Pancreas (tissue), 10 donors: Measurements from ENCODE around the gene FYCO1. TPM values are rescaled to one million over a fixed set of nuclear protein-coding genes. Genes with fewer than 3 reads are reported as not detected.

Experiments used
- ATAC-seq, 4 donors: fragments of 200-7000 bp; cut with Tn5 transposase; one replicate each; pipeline versions ENCODE4 v1.8.0 to v1.9.1; 2020; ENCODE audit warnings: mild to moderate bottlenecking in 4 of 4, moderate library complexity in 4 of 4
- DNase-seq, 6 donors: peaks; one replicate each; pipeline ENCODE4 v3.0.0-alpha.2; 2020
- FAIRE-seq: peaks from 2 replicates; lab custom pipeline; 2012; peaks lifted over from hg19 to GRCh38; lab: Jason Lieb, UNC
- H3K27ac ChIP-seq, 4 donors: fragments of 200-600 bp; sonication (generic); 1 replicate in 3 of 4; 2 replicates in 1 of 4; pipeline versions ENCODE4 v1.5.0 to v1.8.0; 2020
- H3K27me3 ChIP-seq, 4 donors: fragments of 200-600 bp; one replicate each; pipeline ENCODE4 v1.8.0; 2021
- H3K36me3 ChIP-seq, 3 donors: fragments of 200-600 bp; sonication (generic) in 1 of 3; one replicate each; pipeline versions ENCODE4 v1.5.0 to v1.8.0; 2020 to 2021
- H3K4me1 ChIP-seq, 3 donors: fragments of 200-600 bp; one replicate each; pipeline ENCODE4 v1.8.0; 2021
- H3K4me3 ChIP-seq, 4 donors: fragments of 200-600 bp; sonication (generic) in 2 of 4; one replicate each; pipeline versions ENCODE4 v1.5.0 to v1.8.0; 2020 to 2021
- H3K9me3 ChIP-seq, 4 donors: fragments of 200-600 bp; one replicate each; pipeline ENCODE4 v1.8.0; 2021
- WGBS, 2 donors: extraction: QIAGEN DNeasy Blood & Tissue Kit; methylation state at CpG; one replicate each; pipeline ENCODE4 v1.1.7; 2013; 5-methylcytosine and 5-hydroxymethylcytosine counted together
- intact Hi-C, 3 donors: fragments of 100-400 bp; cut with DNase I; formaldehyde crosslinking; loops; one replicate each; pipeline versions ENCODE4 v1.11.1 to v1.14.2; 2022
- polyA plus RNA-seq, 2 donors: library from polyadenylated mRNA; stranded (reverse); fragments of 200-250 nt; gene quantifications; one replicate each; pipeline ENCODE4 v1.2.3, GENCODE V29; 2013
- total RNA-seq, 6 donors: library from RNA; stranded (reverse); fragmentation: NEBNext Ultra II Directional in 4 of 6; extraction: Animal tissue kit (Norgen Biotek cat#: 25700) in 4 of 6; gene quantifications; one replicate each; pipeline versions ENCODE4 v1.2.1 to v1.2.4, GENCODE V29; 2021 to 2023
- TF ChIP-seq, protein P1 (sequence below), 4 donors: fragments of 200-600 bp; sonication (generic) in 3 of 4; IDR thresholded peaks; one replicate each; pipeline versions ENCODE4 v1.5.0 to v1.8.0; 2021; ENCODE audit warnings: antibody characterized with exemption in 4 of 4
- donor health status: healthy with polysubstance abuse.
- donor health status: DM: no; HTN: no; CAD: no; lungs with moderate emphysema.
- donor health status: DM: no; HTN: no; CAD: no.
- donor health status: control.
- donor health status: control.
- donor health status: Bipolar disorder and iron deficiency.
- donor health status: DM: yes; HTN: yes; CAD: no.
- donor health status: DM: no; HTN: no; CAD: no.
- donor health status: DM: no; HTN: no; CAD: no.
- donor health status: DM: yes; HTN: yes; CAD: no.

The FYCO1 gene
- total and polyA plus RNA-seq, 8 donors = 9.3 to 25.1 (median 15.7) TPM

DNA sequence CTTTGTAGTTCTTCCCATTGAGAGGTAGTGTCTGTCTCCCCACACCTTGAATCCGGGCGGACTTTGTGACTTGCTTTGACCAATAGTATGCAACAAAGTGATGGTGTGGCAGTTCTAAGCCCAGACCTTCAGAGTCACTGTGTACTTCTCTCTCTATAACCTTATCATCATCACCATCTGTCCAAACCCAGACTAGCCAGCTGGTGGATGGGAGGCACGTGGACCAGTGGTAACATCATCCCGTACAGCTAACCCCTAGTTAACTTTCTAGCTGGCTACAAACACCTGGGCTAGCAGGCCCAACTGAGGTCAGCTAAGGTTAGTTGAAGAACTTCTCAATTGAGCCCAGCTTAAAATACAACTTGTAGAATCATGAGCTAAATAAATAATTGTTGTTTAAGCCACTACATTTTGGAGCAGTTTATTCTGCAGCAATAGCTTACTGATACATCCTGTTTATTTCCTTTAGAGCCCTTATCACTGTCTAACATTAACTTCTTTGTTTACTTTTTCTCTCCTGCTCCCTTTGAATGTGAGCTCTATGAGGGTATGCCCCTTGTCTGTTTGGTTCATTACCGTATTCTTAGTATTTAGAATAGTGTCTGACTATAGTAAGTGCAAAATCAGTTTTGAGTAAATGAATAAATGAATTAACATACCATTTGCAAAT lies 120.8 kb downstream of the FYCO1 start:
- 82 to 89% methylated on average over 5 of the region's 5 CpGs for WGBS, 2 donors
- TF ChIP-seq, protein P1, sequence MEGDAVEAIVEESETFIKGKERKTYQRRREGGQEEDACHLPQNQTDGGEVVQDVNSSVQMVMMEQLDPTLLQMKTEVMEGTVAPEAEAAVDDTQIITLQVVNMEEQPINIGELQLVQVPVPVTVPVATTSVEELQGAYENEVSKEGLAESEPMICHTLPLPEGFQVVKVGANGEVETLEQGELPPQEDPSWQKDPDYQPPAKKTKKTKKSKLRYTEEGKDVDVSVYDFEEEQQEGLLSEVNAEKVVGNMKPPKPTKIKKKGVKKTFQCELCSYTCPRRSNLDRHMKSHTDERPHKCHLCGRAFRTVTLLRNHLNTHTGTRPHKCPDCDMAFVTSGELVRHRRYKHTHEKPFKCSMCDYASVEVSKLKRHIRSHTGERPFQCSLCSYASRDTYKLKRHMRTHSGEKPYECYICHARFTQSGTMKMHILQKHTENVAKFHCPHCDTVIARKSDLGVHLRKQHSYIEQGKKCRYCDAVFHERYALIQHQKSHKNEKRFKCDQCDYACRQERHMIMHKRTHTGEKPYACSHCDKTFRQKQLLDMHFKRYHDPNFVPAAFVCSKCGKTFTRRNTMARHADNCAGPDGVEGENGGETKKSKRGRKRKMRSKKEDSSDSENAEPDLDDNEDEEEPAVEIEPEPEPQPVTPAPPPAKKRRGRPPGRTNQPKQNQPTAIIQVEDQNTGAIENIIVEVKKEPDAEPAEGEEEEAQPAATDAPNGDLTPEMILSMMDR (IDR thresholded peaks at IDR 0.05) = no peak
- Histone ChIP-seq H3K4me3 (no peak overlapping the region), H3K36me3 (no peaks in the 10 kb centered on the region), H3K27me3 (no peaks in the 10 kb centered on the region), H3K4me1 (no peaks in the 10 kb centered on the region), H3K9me3 (no peaks in the 10 kb centered on the region), H3K27ac (no peak overlapping the region)
- FAIRE-seq = no peak
- ATAC-seq = no peak
- intact Hi-C loops = no loop called here
- no peak for DNase-seq

DNA sequence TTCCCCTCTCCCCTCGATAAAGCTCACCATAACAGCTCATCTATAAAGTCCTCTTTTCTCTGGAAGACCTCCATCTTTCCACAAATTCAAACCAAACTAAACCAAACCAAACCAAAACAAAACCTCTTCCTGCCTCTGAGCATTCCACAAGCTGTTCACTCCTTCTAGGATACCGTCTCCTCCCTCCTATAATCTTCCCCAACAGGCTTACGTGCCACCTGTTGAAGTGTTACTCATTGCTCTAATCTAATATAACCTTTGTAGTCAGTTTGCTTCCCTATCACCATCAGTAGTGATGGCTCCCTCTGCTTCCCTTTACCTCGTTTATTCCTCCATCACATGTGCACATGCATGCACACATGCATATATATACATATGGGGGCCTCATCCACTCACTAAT lies 122.0 kb downstream of the FYCO1 start:
- ATAC-seq = no peak
- WGBS, 2 donors = 82 to 85% methylated on average over 4 of the region's 4 CpGs
- no peaks in the 10 kb centered on the region for H3K4me1 ChIP-seq
- H3K4me3 ChIP-seq = no peak overlapping the region
- intact Hi-C loops = no loop called here
- no peak for FAIRE-seq
- H3K36me3 ChIP-seq = no peaks in the 10 kb centered on the region
- H3K9me3 ChIP-seq = no peaks in the 10 kb centered on the region
- H3K27me3 ChIP-seq = no peaks in the 10 kb centered on the region
- no peak overlapping the region for H3K27ac ChIP-seq
- DNase-seq = no peak
- TF ChIP-seq, protein P1 (IDR thresholded peaks at IDR 0.05) = no peak

DNA sequence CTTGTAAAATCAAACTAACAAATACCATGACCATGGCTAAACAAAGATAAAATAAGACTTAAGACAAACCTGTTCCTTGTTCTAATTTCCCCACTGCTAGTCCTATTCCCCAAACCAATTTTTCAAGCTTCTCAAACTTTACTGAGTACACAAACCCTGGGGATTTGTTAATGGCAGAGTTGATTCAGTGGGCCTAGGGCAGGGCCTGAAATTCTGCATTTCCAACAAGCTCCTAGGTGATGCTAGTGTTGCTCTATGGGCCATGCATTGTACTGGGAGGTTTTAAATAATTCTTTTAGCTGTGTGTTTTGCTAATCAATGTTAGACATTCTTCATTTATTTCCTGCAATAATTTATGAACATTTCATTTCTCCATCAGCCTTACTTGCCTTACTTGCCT lies 122.6 kb downstream of the FYCO1 start:
- intact Hi-C loops = no loop called here
- DNase-seq (no peak), FAIRE-seq (no peak), ATAC-seq (no peak)
- H3K27ac ChIP-seq = no peak overlapping the region
- H3K4me3 ChIP-seq = no peak overlapping the region
- H3K4me1 ChIP-seq = no peaks in the 10 kb centered on the region
- H3K9me3 ChIP-seq = no peaks in the 10 kb centered on the region
- H3K27me3 ChIP-seq = no peaks in the 10 kb centered on the region
- TF ChIP-seq, protein P1 (IDR thresholded peaks at IDR 0.05) = no peak
- H3K36me3 ChIP-seq = no peaks in the 10 kb centered on the region

DNA sequence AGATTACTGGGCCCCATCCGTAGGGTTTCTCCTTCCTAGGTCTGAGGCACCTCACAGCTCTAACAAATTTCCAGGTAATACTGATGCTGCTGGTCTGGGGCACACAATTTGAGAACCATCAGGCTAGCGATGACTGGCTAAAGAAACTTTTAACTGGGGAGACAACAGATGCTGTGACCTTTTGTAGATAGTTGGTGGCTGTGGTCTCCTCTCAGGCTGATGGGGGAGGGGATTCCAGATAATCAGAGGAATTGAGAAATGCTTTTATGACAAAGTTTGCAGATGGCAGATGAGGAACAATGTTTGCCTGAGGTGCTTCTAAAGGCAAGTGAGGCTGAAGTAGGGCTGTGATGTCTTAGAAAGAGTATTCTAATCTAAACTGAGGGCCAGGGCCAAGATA lies 123.1 kb downstream of the FYCO1 start:
- ATAC-seq (no peak), FAIRE-seq (no peak), DNase-seq (no peak)
- Histone ChIP-seq H3K27me3 (no peaks in the 10 kb centered on the region), H3K36me3 (no peaks in the 10 kb centered on the region), H3K4me1 (no peaks in the 10 kb centered on the region), H3K27ac (no peak overlapping the region), H3K9me3 (no peaks in the 10 kb centered on the region), H3K4me3 (no peak overlapping the region)
- intact Hi-C loops = no loop called here
- TF ChIP-seq, protein P1 (IDR thresholded peaks at IDR 0.05) = no peak
- WGBS, 2 donors = 70 to 91% methylated on average over 2 of the region's 2 CpGs

DNA sequence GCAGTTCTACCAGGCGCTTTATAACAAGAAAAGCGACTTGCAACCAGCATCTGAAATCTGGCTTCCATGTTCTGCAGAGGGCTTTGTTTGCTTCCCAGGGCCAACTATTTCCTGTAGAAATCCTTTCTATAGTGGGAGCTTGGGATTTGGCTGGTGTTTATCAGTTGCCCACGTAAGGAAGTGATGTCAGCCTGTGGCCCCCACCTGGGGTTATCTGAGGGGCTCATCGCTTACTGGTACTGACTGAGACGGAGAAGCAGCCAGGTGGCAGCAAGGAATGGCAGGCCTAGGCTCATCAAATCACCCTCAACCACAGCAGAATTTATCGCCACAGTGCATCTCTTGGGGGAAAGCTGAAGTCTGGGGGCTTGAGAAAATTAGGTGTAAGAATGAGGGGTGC lies 123.8 kb downstream of the FYCO1 start:
- H3K27me3 ChIP-seq = no peaks in the 10 kb centered on the region
- no peak overlapping the region for H3K27ac ChIP-seq
- TF ChIP-seq, protein P1 (IDR thresholded peaks at IDR 0.05) = no peak
- DNase-seq (no peak), ATAC-seq (no peak), FAIRE-seq (no peak)
- 83 to 87% methylated on average over 6 of the region's 6 CpGs for WGBS, 2 donors
- H3K9me3 ChIP-seq = no peaks in the 10 kb centered on the region
- no peaks in the 10 kb centered on the region for H3K4me1 ChIP-seq
- no peak overlapping the region for H3K4me3 ChIP-seq
- no peaks in the 10 kb centered on the region for H3K36me3 ChIP-seq
- intact Hi-C loops = no loop called here
